Fibroblast of skin of left quadriceps (primary cell): ENCODE results near the gene CENPM.

Experiments
- DNase-seq, 2 experiments: peaks; one replicate each; pipeline ENCODE4 v3.0.0-alpha.2; 2013; ENCODE audit warnings: low read depth in 2 of 2

Gene CENPM

DNA sequence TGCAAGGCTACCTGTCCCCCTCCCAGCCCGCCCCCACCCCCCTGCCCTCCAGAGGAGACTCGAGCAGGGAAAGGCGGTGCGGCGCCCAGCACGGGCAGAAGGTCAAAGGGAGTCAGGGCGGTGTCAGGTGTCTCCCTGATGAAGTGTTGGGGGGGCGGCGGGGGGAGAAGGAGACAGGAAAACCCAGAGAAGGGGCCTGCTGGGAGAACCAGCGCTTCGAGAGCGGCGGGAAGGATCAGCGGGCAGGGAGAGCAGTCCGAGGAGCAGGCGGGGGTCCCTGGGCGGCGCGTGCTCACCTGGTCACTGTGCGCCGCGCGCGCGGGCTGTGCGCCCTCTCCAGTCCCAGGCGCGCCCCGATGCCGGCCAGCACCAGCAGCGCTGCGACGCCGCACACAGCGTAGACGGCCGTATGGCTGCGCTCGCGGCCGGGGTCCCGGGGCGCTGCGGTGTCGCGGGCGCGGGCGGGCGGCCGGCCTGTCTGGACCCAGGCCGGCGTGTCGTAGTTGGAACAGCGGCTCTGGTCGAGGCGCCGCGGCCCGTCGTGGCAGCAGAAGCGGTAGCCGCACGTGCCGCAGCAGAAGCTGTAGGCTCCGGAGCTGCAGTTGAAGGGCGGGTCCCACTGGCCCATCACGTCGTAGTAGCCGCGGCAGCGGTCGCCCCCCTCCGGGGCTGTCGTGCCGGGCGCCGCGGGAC lies 33.0 kb downstream of the CENPM start:
- DNase-seq, result no peak

- DNase-seq, result no peak
Measured at GRCh38 chr22:41913040-41913719, 33.8 kb downstream of the CENPM start.

- no peak for DNase-seq
Measured at GRCh38 chr22:41912338-41913039, 34.5 kb downstream of the CENPM start.

DNA sequence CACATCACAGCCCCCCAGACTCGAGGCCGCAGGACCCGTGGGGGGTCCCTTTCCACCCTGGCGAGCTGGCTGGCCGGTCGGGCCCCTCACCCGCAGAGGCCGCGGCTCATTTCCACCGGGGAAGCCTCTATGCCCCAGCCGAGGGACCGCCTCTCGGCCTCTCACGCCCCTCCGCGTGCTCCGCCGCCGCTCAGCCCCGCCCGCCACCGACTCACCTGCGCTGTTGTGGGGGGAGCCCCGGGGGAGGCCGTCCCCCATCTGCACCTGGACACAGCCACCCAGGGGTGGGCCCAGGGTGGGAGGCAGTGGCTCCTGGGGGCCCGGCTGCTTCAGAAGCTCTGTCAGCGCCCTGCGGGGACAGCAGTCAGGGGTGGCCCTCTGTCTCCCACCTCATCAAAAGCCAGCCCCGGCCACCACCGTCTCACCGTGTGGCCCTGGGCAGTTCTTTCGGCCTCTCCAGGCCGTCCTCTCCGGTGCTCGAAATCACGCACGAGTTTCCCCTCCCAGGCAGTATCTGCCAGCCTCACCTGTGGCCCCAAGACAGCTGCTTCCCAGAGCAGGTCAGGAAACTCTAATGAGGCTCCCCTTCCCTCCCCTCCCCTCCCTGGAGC lies 35.8 kb downstream of the CENPM start:
- DNase-seq, result no peak

- no peak for DNase-seq
Measured at GRCh38 chr22:41910050-41911000, 36.6 kb downstream of the CENPM start.

GRCh38 chr22:41909310-41910049 lies 37.5 kb downstream of the CENPM start:
- no peak for DNase-seq

DNA sequence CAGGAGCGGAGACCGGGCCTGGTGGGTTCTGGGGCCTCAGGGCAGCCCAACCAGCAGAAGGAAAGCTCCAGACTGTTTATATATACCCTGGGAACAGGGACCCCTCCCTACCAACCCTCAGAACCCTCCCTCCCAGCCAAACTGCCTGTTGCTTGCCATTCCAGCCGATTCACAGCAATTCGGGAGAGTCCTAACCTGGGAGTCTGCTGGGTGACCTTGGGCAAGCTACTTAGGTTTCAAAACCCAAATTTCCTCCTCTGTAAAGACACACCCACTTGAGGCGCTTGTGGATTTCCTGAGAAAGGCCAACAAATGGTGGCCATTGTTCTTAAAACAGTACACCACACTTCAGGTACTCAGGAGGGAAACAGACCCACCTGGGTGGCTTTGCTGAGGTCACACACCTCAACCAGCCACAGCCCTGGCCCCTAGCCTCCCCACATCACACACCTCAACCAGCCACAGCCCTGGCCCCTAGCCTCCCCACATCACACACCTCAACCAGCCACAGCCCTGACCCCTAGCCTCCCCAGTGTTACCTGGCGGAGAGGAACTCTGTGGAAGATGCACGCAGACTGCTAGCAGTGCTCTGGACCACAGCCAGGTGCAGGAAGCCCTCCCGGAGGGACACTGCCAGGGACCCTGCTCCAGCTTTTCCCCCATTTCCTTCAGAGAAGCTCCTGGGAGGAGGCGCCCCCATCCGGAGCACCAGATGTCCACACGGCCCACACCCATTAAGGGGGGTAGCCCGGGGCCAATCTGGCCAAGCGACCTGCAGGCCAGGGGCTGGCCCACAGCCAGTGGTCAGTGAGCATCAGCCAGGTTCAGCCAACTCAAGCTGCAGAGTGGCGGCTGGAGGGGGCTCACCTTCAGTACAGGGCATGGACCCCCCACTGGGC lies 38.3 kb downstream of the CENPM start:
- no peak for DNase-seq

GRCh38 chr22:41907436-41908401 lies 39.2 kb downstream of the CENPM start:
- DNase-seq, result no peak

DNA sequence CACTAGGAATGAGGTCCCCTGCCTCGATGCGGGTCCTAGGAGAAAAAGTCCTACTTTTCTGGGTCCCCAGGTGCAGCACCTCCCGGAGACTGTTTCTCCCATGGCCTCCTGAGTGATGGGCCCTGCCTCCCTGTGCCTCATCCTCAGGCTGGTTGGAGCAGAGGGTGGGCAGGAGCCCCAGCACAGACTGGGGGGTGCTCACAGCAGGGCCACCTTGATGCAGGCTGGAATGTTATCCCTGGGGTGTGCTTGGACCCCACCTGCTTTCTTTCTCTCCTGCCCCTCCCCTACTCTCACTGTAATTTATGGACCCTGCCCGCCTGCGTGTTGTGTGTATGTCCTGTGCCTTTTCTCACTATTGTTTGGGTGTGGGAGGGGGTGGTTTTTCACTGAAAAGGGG lies 40.1 kb downstream of the CENPM start:
- DNase-seq, result no peak

- DNase-seq, result no peak
Measured at GRCh38 chr22:41905411-41906202, 41.3 kb downstream of the CENPM start.

DNA sequence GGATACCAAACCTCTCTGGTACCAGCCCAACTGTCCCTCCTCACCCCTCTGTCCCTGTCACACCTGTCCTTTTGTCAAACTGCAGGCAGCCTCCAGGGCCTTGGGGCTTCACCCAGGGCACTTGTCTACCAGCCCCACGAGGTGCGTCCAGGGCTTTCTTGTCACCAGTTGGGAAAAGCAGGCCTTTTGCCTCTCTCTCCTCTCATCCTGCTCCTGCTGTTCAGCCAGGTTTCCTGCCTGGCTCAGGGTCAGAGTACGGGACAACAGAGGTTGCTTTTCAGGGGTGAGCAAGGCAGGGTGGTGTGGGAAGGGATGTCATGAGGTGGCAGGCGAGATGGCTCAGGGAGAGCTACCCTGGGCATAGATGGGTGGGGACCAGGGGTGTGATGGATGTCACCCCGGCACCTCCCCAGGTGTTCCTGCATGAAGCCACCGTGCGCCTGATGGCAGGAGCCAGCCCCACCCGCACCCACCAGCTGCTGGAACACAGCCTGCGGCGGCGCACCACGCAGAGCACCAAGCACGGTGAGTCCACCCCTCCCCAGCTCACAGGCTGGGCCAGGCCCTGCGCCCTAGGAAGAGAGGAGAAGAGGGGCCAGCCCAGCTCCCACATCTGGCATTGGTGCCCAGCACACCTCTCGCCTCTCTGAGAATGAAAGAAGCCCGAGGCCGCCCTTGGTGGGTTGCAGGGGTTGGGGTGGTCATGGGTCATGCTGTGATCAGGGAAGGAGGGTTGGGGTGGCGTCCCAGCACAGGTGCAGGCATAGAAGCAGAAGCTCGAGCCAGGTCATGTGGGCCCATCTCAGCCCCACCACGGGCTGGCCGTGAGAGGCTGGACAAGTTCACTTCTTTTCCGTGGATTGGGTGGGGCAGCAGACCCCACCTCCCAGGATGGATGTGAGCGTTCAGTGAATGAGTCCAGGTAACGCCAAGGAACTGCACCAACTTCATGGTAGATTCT lies 42.2 kb downstream of the CENPM start:
- DNase-seq, result no peak

GRCh38 chr22:41902932-41903421 lies 44.0 kb downstream of the CENPM start:
- no peak for DNase-seq

DNA sequence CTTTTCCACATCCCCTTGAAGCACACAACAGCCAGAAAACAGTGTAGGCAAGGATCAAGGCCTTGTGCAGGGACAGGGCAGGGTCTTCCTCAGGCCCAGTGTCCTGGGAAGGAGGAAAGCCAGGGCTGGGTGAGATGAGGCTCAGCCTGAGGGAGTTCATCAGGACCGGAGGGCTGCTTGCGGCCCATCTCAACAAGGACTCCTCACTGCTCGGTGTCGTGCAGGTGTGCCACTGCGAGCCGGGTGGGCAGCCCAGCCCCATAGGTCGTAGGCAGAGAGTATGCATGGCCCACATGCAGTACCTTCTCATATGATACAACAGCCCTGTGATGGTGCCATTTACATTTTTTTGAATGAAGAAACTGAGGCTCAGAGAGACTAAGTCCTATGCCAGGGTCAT lies 44.9 kb downstream of the CENPM start:
- no peak for DNase-seq

DNA sequence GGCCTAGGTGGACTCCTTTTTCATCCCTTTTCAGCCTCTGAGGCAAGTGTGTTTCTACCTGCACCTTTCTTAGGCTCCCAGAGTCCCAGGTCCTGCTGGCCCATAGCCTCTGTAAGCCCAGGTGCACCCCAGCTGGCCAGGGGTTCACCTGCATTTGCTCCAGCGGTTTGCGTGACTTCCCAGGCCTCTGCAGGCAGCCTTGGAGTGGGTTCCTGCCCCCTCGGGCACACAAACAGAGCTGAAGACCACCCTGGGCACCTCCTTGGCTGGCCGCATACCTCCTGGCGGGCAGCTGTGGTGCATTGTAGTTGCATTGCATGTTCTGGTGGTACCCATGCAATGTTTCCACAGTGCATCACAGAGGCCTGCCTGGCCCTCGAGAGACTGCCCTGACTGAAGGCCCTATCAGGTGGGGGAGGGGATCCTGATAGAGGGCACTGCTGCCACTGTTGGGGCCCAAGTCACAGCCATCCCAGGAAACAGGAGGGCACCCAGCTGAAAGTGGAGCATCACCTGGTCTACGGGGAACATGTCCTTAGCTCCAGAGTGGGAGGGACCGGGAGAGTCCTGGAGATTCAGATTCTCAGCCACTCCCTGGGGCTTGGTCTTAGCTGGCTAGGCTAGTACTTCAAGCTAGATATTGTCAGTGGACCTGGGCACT lies 46.2 kb downstream of the CENPM start:
- no peak for DNase-seq

- DNase-seq, result no peak
Measured at GRCh38 chr22:41899992-41900651, 46.8 kb downstream of the CENPM start.
